LoVo (cell line): ENCODE results near the gene MSRB3.
"Not testable (repeated sequence)": the region's sequence is repeated elsewhere in the genome, so short reads cannot be mapped to it uniquely, and the experiment has no call there.

Experiments used
- DNase-seq: peaks from one replicate; pipeline ENCODE4 v3.0.0-alpha.2; 2016; ENCODE audit warnings: low spot score

Gene MSRB3

GRCh38 chr12:65458718-65459117 is 180.2 kb downstream of the MSRB3 start:
- no peak for DNase-seq

GRCh38 chr12:65459545-65459944 is 181.1 kb downstream of the MSRB3 start:
- DNase-seq: no peak

GRCh38 chr12:65460063-65460462 is 181.6 kb downstream of the MSRB3 start:
- DNase-seq: no peak

GRCh38 chr12:65461017-65461416 is 182.5 kb downstream of the MSRB3 start:
- DNase-seq: no peak

- no peak for DNase-seq
Measured at GRCh38 chr12:65462484-65462883, 184.0 kb downstream of the MSRB3 start.

- DNase-seq: no peak
Measured at GRCh38 chr12:65463082-65463481, 184.6 kb downstream of the MSRB3 start.

- DNase-seq: no peak
Measured at GRCh38 chr12:65463611-65464010, 185.1 kb downstream of the MSRB3 start.

- no peak for DNase-seq
Measured at GRCh38 chr12:65464930-65465329, 186.4 kb downstream of the MSRB3 start.

GRCh38 chr12:65465766-65466547 is 187.5 kb downstream of the MSRB3 start:
- DNase-seq: no peak

GRCh38 chr12:65466911-65467310 is 188.4 kb downstream of the MSRB3 start:
- no peak for DNase-seq

GRCh38 chr12:65470256-65470655 is 191.8 kb downstream of the MSRB3 start:
- DNase-seq: no peak

- DNase-seq: no peak
Measured at GRCh38 chr12:65472079-65472478, 193.6 kb downstream of the MSRB3 start.

- DNase-seq: no peak
Measured at GRCh38 chr12:65474831-65475230, 196.3 kb downstream of the MSRB3 start.

- DNase-seq: no peak
Measured at GRCh38 chr12:65477721-65478120, 199.2 kb downstream of the MSRB3 start.

- DNase-seq: not testable (repeated sequence)
Measured at GRCh38 chr12:65483891-65484516, 205.5 kb downstream of the MSRB3 start.

GRCh38 chr12:65488197-65488596 is 209.7 kb downstream of the MSRB3 start:
- no peak for DNase-seq

- DNase-seq: peak; percentile 30
Measured at GRCh38 chr12:65490250-65490649, 211.8 kb downstream of the MSRB3 start.

- DNase-seq: no peak
Measured at GRCh38 chr12:65492998-65493912, 214.8 kb downstream of the MSRB3 start.

GRCh38 chr12:65493913-65494245 is 215.4 kb downstream of the MSRB3 start:
- no peak for DNase-seq

GRCh38 chr12:65494537-65494936 is 216.1 kb downstream of the MSRB3 start:
- peak; percentile 70 for DNase-seq

- DNase-seq: peak; percentile 60
Measured at GRCh38 chr12:65495233-65495632, 216.8 kb downstream of the MSRB3 start.

GRCh38 chr12:65496617-65497016 is 218.1 kb downstream of the MSRB3 start:
- no peak for DNase-seq

GRCh38 chr12:65497660-65498059 is 219.2 kb downstream of the MSRB3 start:
- no peak for DNase-seq
